ENCODE results near the gene MUS81. TPM values are rescaled to one million over a fixed set of nuclear protein-coding genes. Genes with fewer than 3 reads are reported as not detected.

MUS81 gene
- total RNA-seq, 1 donor from 2014 or later, result 63.6 TPM

GRCh38 chr11:65915101-65915820 lies 55.0 kb downstream of the MUS81 start:
- no peak overlapping the region for H3K4me3 ChIP-seq (ENCODE audit: low read depth, low read length)

GRCh38 chr11:65915821-65916251 lies 55.6 kb downstream of the MUS81 start:
- Histone ChIP-seq H3K27me3 (ENCODE audit: control insufficient read depth, insufficient read depth, low read length) (no peaks in the 10 kb centered on the region), H3K36me3 (ENCODE audit: control insufficient read depth, insufficient read depth, low read length) (no peaks in the 10 kb centered on the region), H3K4me3 (ENCODE audit: low read depth, low read length) (no peak overlapping the region)
- no peak for TF ChIP-seq CTCF (IDR thresholded peaks at IDR 0.05; ENCODE audit: insufficient read depth, low read length, poor library complexity, severe bottlenecking)
- peak; percentile 93 for DNase-seq (ENCODE audit: low read depth)

More at GRCh38 chr11:65915101-65915820, 55.0 kb downstream of the MUS81 start:
- DNase-seq (ENCODE audit: low read depth), result no peak
- TF ChIP-seq CTCF (IDR thresholded peaks at IDR 0.05; ENCODE audit: insufficient read depth, low read length, poor library complexity, severe bottlenecking), result no peak
- no peaks in the 10 kb centered on the region for H3K27me3 ChIP-seq (ENCODE audit: control insufficient read depth, insufficient read depth, low read length)
- H3K36me3 ChIP-seq (ENCODE audit: control insufficient read depth, insufficient read depth, low read length), result no peaks in the 10 kb centered on the region

Other genes starting within 250 kb of the MUS81 start
- gene MAP3K11, start 246.2 kb upstream of the MUS81 start, total RNA-seq, result 58.3 and 60.8 TPM in 2 replicates
- gene PCNX3, start 244.7 kb upstream of the MUS81 start, total RNA-seq, result 61.9 and 71.2 TPM in 2 replicates
- 19.6 and 25.8 TPM in 2 replicates for gene SIPA1, start 222.3 kb upstream of the MUS81 start, total RNA-seq
- gene RELA, start 197.5 kb upstream of the MUS81 start, total RNA-seq, result 64.3 and 103 TPM in 2 replicates
- gene KAT5, start 148.2 kb upstream of the MUS81 start, total RNA-seq, result 65.5 and 73.3 TPM in 2 replicates
- gene RNASEH2C, start 139.6 kb upstream of the MUS81 start, total RNA-seq, result 43.1 and 50.1 TPM in 2 replicates
- 21.5 and 21.7 TPM in 2 replicates for gene AP5B1, start 79.5 kb upstream of the MUS81 start, total RNA-seq
- 15.8 and 17.8 TPM in 2 replicates for gene OVOL1, start 73.4 kb upstream of the MUS81 start, total RNA-seq
- gene SNX32, start 26.5 kb upstream of the MUS81 start, total RNA-seq, result 1.4 and 1.9 TPM in 2 replicates
- gene CFL1, start 2.3 kb upstream of the MUS81 start, total RNA-seq, result 1,640 and 1,825 TPM in 2 replicates
- 54.1 and 62.0 TPM in 2 replicates for gene EFEMP2, start 12.4 kb downstream of the MUS81 start, total RNA-seq
- gene CTSW, start 19.4 kb downstream of the MUS81 start, total RNA-seq, result not detected in 2 replicates
- 142 and 144 TPM in 2 replicates for gene FIBP, start 28.0 kb downstream of the MUS81 start, total RNA-seq
- 48.9 and 58.9 TPM in 2 replicates for gene CCDC85B, start 30.2 kb downstream of the MUS81 start, total RNA-seq
- gene FOSL1, start 40.0 kb downstream of the MUS81 start, total RNA-seq, result 44.2 and 46.5 TPM in 2 replicates
- 19.7 and 19.9 TPM in 2 replicates for gene C11orf68, start 58.6 kb downstream of the MUS81 start, total RNA-seq
- 106 and 141 TPM in 2 replicates for gene DRAP1, start 59.0 kb downstream of the MUS81 start, total RNA-seq
- gene TSGA10IP, start 85.0 kb downstream of the MUS81 start, total RNA-seq, result not detected in 2 replicates
- 32.6 and 37.2 TPM in 2 replicates for gene SART1, start 101.3 kb downstream of the MUS81 start, total RNA-seq
- gene EIF1AD, start 141.7 kb downstream of the MUS81 start, total RNA-seq, result 33.4 and 59.0 TPM in 2 replicates
- 73.8 and 87.3 TPM in 2 replicates for gene BANF1, start 142.1 kb downstream of the MUS81 start, total RNA-seq
- 59.8 and 61.3 TPM in 2 replicates for gene CST6, start 151.6 kb downstream of the MUS81 start, total RNA-seq
- 0.29 TPM in 1 of 2 replicates, not detected in the other for gene CATSPER1, start 166.0 kb downstream of the MUS81 start, total RNA-seq
- 0.96 and 4.4 TPM in 2 replicates for gene GAL3ST3, start 188.7 kb downstream of the MUS81 start, total RNA-seq
- 181 and 211 TPM in 2 replicates for gene SF3B2, start 191.9 kb downstream of the MUS81 start, total RNA-seq
- gene PACS1, start 209.8 kb downstream of the MUS81 start, total RNA-seq, result 29.4 and 35.4 TPM in 2 replicates